ENCODE data around the gene DDX55.
"Not testable (repeated sequence)": the region's sequence is repeated elsewhere in the genome, so short reads cannot be mapped to it uniquely, and the experiment has no call there.

DDX55 gene, protein sequence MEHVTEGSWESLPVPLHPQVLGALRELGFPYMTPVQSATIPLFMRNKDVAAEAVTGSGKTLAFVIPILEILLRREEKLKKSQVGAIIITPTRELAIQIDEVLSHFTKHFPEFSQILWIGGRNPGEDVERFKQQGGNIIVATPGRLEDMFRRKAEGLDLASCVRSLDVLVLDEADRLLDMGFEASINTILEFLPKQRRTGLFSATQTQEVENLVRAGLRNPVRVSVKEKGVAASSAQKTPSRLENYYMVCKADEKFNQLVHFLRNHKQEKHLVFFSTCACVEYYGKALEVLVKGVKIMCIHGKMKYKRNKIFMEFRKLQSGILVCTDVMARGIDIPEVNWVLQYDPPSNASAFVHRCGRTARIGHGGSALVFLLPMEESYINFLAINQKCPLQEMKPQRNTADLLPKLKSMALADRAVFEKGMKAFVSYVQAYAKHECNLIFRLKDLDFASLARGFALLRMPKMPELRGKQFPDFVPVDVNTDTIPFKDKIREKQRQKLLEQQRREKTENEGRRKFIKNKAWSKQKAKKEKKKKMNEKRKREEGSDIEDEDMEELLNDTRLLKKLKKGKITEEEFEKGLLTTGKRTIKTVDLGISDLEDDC

DNA sequence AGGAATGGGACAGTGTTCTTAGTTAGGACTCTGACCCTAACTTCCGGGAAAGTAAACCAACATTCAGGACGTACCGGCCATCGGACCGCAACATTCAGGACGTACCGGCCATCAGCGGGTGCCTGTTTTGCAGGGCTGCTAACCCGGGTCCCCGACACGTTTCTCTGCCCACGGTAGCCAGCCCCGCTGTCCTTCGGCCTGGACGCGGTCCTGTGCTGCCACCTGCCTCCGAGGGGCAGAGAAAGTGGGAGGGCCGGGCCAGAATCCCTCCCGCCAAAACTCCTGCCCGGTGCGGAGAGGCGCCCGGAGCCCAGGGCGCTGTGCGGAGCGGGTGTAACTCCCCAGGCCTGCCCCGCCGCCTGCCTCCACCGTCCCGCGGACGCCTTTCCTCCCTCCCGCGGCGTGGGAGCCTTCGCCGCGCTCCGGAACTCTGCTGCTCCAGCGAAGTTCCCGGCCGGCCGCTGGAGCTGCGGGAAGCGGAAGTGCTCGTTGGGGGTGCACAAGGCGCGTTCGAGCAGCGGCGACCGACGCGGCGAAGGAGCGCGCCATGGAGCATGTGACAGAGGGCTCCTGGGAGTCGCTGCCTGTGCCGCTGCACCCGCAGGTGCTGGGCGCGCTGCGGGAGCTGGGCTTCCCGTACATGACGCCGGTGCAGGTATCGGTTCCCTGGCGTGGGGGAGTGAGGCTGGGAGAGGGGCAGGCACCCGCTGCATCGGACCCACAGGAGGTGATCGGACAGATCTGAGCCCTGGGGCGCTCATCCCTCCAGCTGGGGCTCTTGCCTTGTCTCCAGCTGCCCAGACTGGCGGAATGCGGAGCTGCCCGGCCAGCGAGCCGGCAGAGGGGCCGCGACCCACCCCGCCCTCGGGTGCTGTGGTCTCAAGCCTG, at the start of gene DDX55:
Gene DDX55, plus strand, starts transcription at position 498 of the 888 bp plus-strand sequence. Its CDS starts 50 bp downstream, at position 548.
- ChIA-PET POLR2A (ENCODE audit: low non-redundant PET) (interaction anchor here (0.7 kb wide), 1 partner anchor 19 kb away, joined by 5 read pairs; no protein-coding TSS in a partner anchor), CTCF (interaction anchor here (0.5 to 1.1 kb wide), 3 partner anchors 20 to 1207 kb away, joined by 3 to 5 read pairs (median 3); no protein-coding TSS in a partner anchor)
- peak; percentile 58 for TF ChIP-seq CTCF (conservative IDR thresholded peaks at IDR 0.05; ENCODE audit: low read depth)
- peak within 1 kb of the TSS; percentile 85 for H3K27ac ChIP-seq
- DNase-seq (ENCODE audit: low spot score), result peak; percentile 71

GRCh38 chr12:123554136-123554535, 47.8 kb upstream of the DDX55 start:
- POLR2A ChIA-PET (ENCODE audit: low non-redundant PET); H3K27ac ChIP-seq; DNase-seq (ENCODE audit: low spot score): not testable (repeated sequence)
- CTCF ChIA-PET, result interaction anchor here (0.6 kb wide), 1 partner anchor 16 kb away, joined by 3 read pairs; no protein-coding TSS in a partner anchor

DNA sequence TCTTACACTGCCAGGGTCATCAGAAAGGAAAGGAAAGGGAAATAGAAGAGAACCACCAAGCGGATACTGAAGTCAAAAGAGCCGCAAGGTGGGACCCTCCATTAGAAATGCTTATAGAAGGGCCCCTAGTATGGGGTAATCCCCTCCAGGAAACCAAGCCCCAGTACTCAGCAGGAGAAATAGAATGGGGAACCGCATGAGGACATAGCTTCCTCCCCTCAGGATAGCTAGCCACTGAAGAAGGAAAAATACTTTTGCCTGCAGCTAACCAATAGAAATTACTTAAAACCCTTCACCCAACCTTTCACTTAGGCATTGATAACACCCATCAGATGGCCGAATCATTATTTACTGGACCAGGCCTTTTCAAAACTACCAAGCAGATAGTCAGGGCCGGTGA, 47.1 kb upstream of the DDX55 start:
- CTCF ChIA-PET; H3K27ac ChIP-seq; POLR2A ChIA-PET (ENCODE audit: low non-redundant PET); DNase-seq (ENCODE audit: low spot score): not testable (repeated sequence)

DNA sequence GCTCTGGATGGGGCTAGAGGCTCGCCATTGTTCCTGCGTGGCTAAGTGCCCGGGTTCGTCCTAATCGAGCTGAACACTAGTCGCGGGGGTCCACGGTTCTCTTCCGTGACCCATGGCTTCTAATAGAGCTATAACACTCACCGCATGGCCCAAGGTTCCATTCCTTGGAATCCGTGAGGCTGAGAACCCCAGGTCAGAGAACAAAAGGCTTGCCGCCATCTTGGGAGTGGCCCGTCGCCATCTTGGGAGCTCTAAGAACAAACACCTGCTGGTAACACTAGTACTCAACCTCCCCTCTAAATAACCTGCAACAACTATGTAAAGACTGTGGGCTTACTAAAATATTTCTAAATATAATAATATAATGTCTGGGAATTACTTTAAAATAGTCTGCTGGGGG, 43.4 kb upstream of the DDX55 start:
- DNase-seq (ENCODE audit: low spot score); CTCF ChIA-PET; POLR2A ChIA-PET (ENCODE audit: low non-redundant PET); H3K27ac ChIP-seq: not testable (repeated sequence)

- no peak overlapping the region for H3K27ac ChIP-seq
- POLR2A ChIA-PET (ENCODE audit: low non-redundant PET), result no interaction called here
- CTCF ChIA-PET, result interaction anchor here (0.7 kb wide), 1 partner anchor 331 kb away, joined by 6 read pairs; no protein-coding TSS in a partner anchor
- DNase-seq (ENCODE audit: low spot score), result no peak
- no peak for TF ChIP-seq CTCF (conservative IDR thresholded peaks at IDR 0.05; ENCODE audit: low read depth)
Observed at GRCh38 chr12:123559468-123559867, 42.4 kb upstream of the DDX55 start.

DNA sequence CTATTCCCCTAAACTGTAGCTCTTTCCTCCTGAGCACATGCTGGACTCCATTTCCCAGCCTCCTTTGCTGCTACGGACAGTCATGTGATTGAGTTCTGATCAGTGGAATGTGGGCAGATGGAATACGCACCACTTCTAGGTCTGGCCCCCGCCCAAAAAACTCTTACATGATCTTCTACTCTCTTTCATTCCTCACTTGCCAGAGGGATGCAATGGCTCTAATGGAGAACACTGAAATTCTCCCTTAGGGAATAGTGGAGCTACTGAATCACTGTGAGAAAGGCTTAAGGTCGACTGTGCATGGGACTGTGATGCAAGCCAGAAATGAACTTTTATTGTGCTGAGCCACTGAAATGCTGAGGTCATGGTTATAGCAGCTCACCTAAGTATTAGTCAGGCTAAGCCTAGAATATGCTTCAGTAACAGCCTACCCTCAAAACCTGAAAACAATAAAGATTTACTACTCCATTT, 30.5 kb upstream of the DDX55 start:
- CTCF ChIA-PET, result no interaction called here
- POLR2A ChIA-PET (ENCODE audit: low non-redundant PET), result no interaction called here
- H3K27ac ChIP-seq, result no peak overlapping the region
- peak; percentile 24 for DNase-seq (ENCODE audit: low spot score)
- no peak for TF ChIP-seq CTCF (conservative IDR thresholded peaks at IDR 0.05; ENCODE audit: low read depth)

GRCh38 chr12:123572391-123572790, 29.5 kb upstream of the DDX55 start:
- ChIA-PET POLR2A (ENCODE audit: low non-redundant PET) (no interaction called here), CTCF (interaction anchor here (0.5 kb wide), 1 partner anchor 99 kb away, joined by 4 read pairs; no protein-coding TSS in a partner anchor)
- no peak for DNase-seq (ENCODE audit: low spot score)
- no peak overlapping the region for H3K27ac ChIP-seq
- no peak for TF ChIP-seq CTCF (conservative IDR thresholded peaks at IDR 0.05; ENCODE audit: low read depth)

All from RWPE1 (cell line).